Glomerular endothelial cell (primary cell): Measurements from ENCODE around the gene CPM. TPM values are rescaled to one million over a fixed set of nuclear protein-coding genes. Genes with fewer than 3 reads are reported as not detected.
"Not testable (repeated sequence)": the region's sequence is repeated elsewhere in the genome, so short reads cannot be mapped to it uniquely, and the experiment has no call there.

Experiments
- DNase-seq: peaks from one replicate; pipeline ENCODE4 v3.0.0-alpha.2; 2011; ENCODE audit warnings: low read depth, low spot score; ENCODE audit errors: extremely low read depth
- total RNA-seq: library from RNA; depleted of rRNA; stranded (reverse); fragments of >200 nt; gene quantifications from 2 replicates; pipeline ENCODE4 v1.2.3, GENCODE V29; 2015

Gene CPM
- total RNA-seq, 1 donor from 2014 or later: 2.0 TPM

- no peak for DNase-seq
These were observed 99.5 kb downstream of the CPM start for GRCh38 chr12:68833508-68833907.

GRCh38 chr12:68832504-68832867 is 100.5 kb downstream of the CPM start:
- no peak for DNase-seq

- no peak for DNase-seq
These were observed 101.0 kb downstream of the CPM start for GRCh38 chr12:68831751-68832503.

GRCh38 chr12:68831272-68831671 is 101.7 kb downstream of the CPM start:
- no peak for DNase-seq

- DNase-seq: no peak
These were observed 104.3 kb downstream of the CPM start for GRCh38 chr12:68828672-68829068.

- DNase-seq: no peak
These were observed 104.9 kb downstream of the CPM start for GRCh38 chr12:68827895-68828671.

- no peak for DNase-seq
These were observed 107.3 kb downstream of the CPM start for GRCh38 chr12:68825569-68826217.

- DNase-seq: no peak
These were observed 108.2 kb downstream of the CPM start for GRCh38 chr12:68824597-68825250.

- DNase-seq: no peak
These were observed 108.8 kb downstream of the CPM start for GRCh38 chr12:68824131-68824530.

- DNase-seq: no peak
These were observed 109.3 kb downstream of the CPM start for GRCh38 chr12:68823696-68824095.

- DNase-seq: no peak
These were observed 111.4 kb downstream of the CPM start for GRCh38 chr12:68821357-68822188.

GRCh38 chr12:68819481-68819880 is 113.5 kb downstream of the CPM start:
- not testable (repeated sequence) for DNase-seq

- no peak for DNase-seq
These were observed 116.8 kb downstream of the CPM start for GRCh38 chr12:68815928-68816800.

GRCh38 chr12:68815232-68815927 is 117.6 kb downstream of the CPM start:
- DNase-seq: no peak

- no peak for DNase-seq
These were observed 118.3 kb downstream of the CPM start for GRCh38 chr12:68814490-68815231.

- no peak for DNase-seq
These were observed 119.8 kb downstream of the CPM start for GRCh38 chr12:68813242-68813593.

GRCh38 chr12:68812553-68813241 is 120.3 kb downstream of the CPM start:
- DNase-seq: no peak

GRCh38 chr12:68811573-68811972 is 121.4 kb downstream of the CPM start:
- DNase-seq: not testable (repeated sequence)
